ENCODE measurements around the gene ADAT3.

ADAT3 gene

GRCh38 chr19:1925544-1925943 is 20.3 kb downstream of the ADAT3 start:
- H3K4me1 ChIP-seq (ENCODE audit: control insufficient read depth, low read length): peaks cover 27% of the 10 kb centered on the region
- H3K79me2 ChIP-seq (ENCODE audit: control insufficient read depth, low read length): no peaks in the 10 kb centered on the region
- H3K4me3 ChIP-seq (ENCODE audit: low read length): no peak overlapping the region
- H3K36me3 ChIP-seq (ENCODE audit: control insufficient read depth, low read length): peaks cover 28% of the 10 kb centered on the region
- no peaks in the 10 kb centered on the region for H3F3A ChIP-seq (ENCODE audit: control insufficient read depth, insufficient read depth)
- TF ChIP-seq EZH2phosphoT487 (IDR thresholded peaks at IDR 0.05; ENCODE audit: borderline replicate concordance, low read length): no peak
- no peak for TF ChIP-seq CTCF (IDR thresholded peaks at IDR 0.05; ENCODE audit: low read depth, low read length, poor library complexity, severe bottlenecking)
- no peak overlapping the region for H3K4me2 ChIP-seq (ENCODE audit: low read length)
- H3K9me2 ChIP-seq (replicated peaks; ENCODE audit: control insufficient read depth, low read length): no peaks in the 10 kb centered on the region
- H3K27ac ChIP-seq (ENCODE audit: low read depth, low read length): no peak overlapping the region
- H4K20me1 ChIP-seq (ENCODE audit: control insufficient read depth, insufficient read depth, low read depth, low read length): no peaks in the 10 kb centered on the region
- peaks cover 8% of the 10 kb centered on the region for H3K27me3 ChIP-seq (ENCODE audit: control insufficient read depth, low read length)
- H3K9me3 ChIP-seq (ENCODE audit: control insufficient read depth, insufficient read depth, low read length): no peaks in the 10 kb centered on the region

GRCh38 chr19:1929021-1929742 is 24.0 kb downstream of the ADAT3 start:
- peaks cover 10% of the 10 kb centered on the region for H3K36me3 ChIP-seq (ENCODE audit: control insufficient read depth, low read length)

GRCh38 chr19:1931445-1931844 is 26.2 kb downstream of the ADAT3 start:
- Histone ChIP-seq H3K36me3 (ENCODE audit: control insufficient read depth, low read length) (no peaks in the 10 kb centered on the region), H3K27me3 (ENCODE audit: control insufficient read depth, low read length) (peaks cover 8% of the 10 kb centered on the region)
- TF ChIP-seq EZH2phosphoT487 (IDR thresholded peaks at IDR 0.05; ENCODE audit: borderline replicate concordance, low read length): no peak

More at GRCh38 chr19:1929021-1929742, 24.0 kb downstream of the ADAT3 start:
- Histone ChIP-seq H3F3A (ENCODE audit: control insufficient read depth, insufficient read depth) (no peaks in the 10 kb centered on the region), H4K20me1 (ENCODE audit: control insufficient read depth, insufficient read depth, low read depth, low read length) (no peaks in the 10 kb centered on the region), H3K4me3 (ENCODE audit: low read length) (peak overlapping the region; percentile 57), H3K79me2 (ENCODE audit: control insufficient read depth, low read length) (no peaks in the 10 kb centered on the region), H3K4me2 (ENCODE audit: low read length) (peak overlapping the region; percentile 74), H3K9me3 (ENCODE audit: control insufficient read depth, insufficient read depth, low read length) (peaks cover 4% of the 10 kb centered on the region), H3K27ac (ENCODE audit: low read depth, low read length) (no peak overlapping the region), H3K4me1 (ENCODE audit: control insufficient read depth, low read length) (peaks cover 32% of the 10 kb centered on the region), H3K9me2 (replicated peaks; ENCODE audit: control insufficient read depth, low read length) (no peaks in the 10 kb centered on the region), H3K27me3 (ENCODE audit: control insufficient read depth, low read length) (peaks cover 8% of the 10 kb centered on the region)
- TF ChIP-seq CTCF (IDR thresholded peaks at IDR 0.05; ENCODE audit: low read depth, low read length, poor library complexity, severe bottlenecking): peak; percentile 81
- TF ChIP-seq EZH2phosphoT487 (IDR thresholded peaks at IDR 0.05; ENCODE audit: borderline replicate concordance, low read length): no peak

GRCh38 chr19:1932395-1932794 is 27.2 kb downstream of the ADAT3 start:
- H3K27ac ChIP-seq (ENCODE audit: low read depth, low read length): no peak overlapping the region

More at GRCh38 chr19:1931445-1931844, 26.2 kb downstream of the ADAT3 start:
- no peaks in the 10 kb centered on the region for H3K79me2 ChIP-seq (ENCODE audit: control insufficient read depth, low read length)
- no peak overlapping the region for H3K4me3 ChIP-seq (ENCODE audit: low read length)
- peaks cover under 1% of the 10 kb centered on the region; the same call in 1 of the 2 replicates for H3F3A ChIP-seq (ENCODE audit: control insufficient read depth, insufficient read depth)
- H4K20me1 ChIP-seq (ENCODE audit: control insufficient read depth, insufficient read depth, low read depth, low read length): no peaks in the 10 kb centered on the region
- H3K9me2 ChIP-seq (replicated peaks; ENCODE audit: control insufficient read depth, low read length): no peaks in the 10 kb centered on the region
- H3K4me1 ChIP-seq (ENCODE audit: control insufficient read depth, low read length): peaks cover 36% of the 10 kb centered on the region
- H3K4me2 ChIP-seq (ENCODE audit: low read length): no peak overlapping the region
- H3K27ac ChIP-seq (ENCODE audit: low read depth, low read length): no peak overlapping the region
- peaks cover 13% of the 10 kb centered on the region for H3K9me3 ChIP-seq (ENCODE audit: control insufficient read depth, insufficient read depth, low read length)

More at GRCh38 chr19:1932395-1932794, 27.2 kb downstream of the ADAT3 start:
- Histone ChIP-seq H3K27me3 (ENCODE audit: control insufficient read depth, low read length) (peaks cover 8% of the 10 kb centered on the region), H3K4me2 (ENCODE audit: low read length) (0 out of 2 replicates have a peak overlapping the region, but pooled peaks have one; percentile 47), H3F3A (ENCODE audit: control insufficient read depth, insufficient read depth) (peaks cover 5% of the 10 kb centered on the region; the same call in 1 of the 2 replicates), H3K9me3 (ENCODE audit: control insufficient read depth, insufficient read depth, low read length) (peaks cover 13% of the 10 kb centered on the region), H3K79me2 (ENCODE audit: control insufficient read depth, low read length) (no peaks in the 10 kb centered on the region), H3K4me3 (ENCODE audit: low read length) (no peak overlapping the region), H4K20me1 (ENCODE audit: control insufficient read depth, insufficient read depth, low read depth, low read length) (no peaks in the 10 kb centered on the region), H3K4me1 (ENCODE audit: control insufficient read depth, low read length) (peaks cover 36% of the 10 kb centered on the region), H3K36me3 (ENCODE audit: control insufficient read depth, low read length) (no peaks in the 10 kb centered on the region), H3K9me2 (replicated peaks; ENCODE audit: control insufficient read depth, low read length) (no peaks in the 10 kb centered on the region)
- TF ChIP-seq CTCF (IDR thresholded peaks at IDR 0.05; ENCODE audit: low read depth, low read length, poor library complexity, severe bottlenecking): no peak
- no peak for TF ChIP-seq EZH2phosphoT487 (IDR thresholded peaks at IDR 0.05; ENCODE audit: borderline replicate concordance, low read length)
